Amniotic epithelial cell (primary cell): ENCODE results near the gene DLEC1.

Experiments
- DNase-seq: peaks from one replicate; pipeline ENCODE4 v3.0.0-alpha.2; 2010; ENCODE audit warnings: low read depth

DLEC1 gene

GRCh38 chr3:38000965-38001455 lies 38.0 kb upstream of the DLEC1 start:
- DNase-seq, result no peak

GRCh38 chr3:38001456-38002081 lies 37.4 kb upstream of the DLEC1 start:
- no peak for DNase-seq

GRCh38 chr3:38002291-38002876 lies 36.6 kb upstream of the DLEC1 start:
- DNase-seq, result no peak

DNA sequence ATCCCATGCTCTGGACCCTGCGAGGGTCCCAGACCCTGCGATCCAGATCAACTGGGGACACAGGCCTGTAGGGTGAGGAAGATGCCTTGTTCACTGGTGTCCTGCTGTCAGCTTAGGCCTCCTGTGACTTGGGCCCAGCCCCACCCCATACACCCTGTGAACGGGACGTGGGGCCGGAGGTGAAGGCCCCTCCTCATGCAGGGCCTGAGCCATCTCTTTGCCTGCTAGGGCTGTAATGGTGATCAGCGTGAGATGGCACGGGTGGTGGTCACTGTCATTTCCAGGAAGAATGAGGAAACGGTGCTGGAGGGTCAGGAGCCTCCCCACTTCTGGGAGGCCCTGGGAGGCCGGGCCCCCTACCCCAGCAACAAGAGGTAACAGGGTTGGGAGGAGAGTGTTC lies 36.1 kb upstream of the DLEC1 start:
- DNase-seq, result no peak

DNA sequence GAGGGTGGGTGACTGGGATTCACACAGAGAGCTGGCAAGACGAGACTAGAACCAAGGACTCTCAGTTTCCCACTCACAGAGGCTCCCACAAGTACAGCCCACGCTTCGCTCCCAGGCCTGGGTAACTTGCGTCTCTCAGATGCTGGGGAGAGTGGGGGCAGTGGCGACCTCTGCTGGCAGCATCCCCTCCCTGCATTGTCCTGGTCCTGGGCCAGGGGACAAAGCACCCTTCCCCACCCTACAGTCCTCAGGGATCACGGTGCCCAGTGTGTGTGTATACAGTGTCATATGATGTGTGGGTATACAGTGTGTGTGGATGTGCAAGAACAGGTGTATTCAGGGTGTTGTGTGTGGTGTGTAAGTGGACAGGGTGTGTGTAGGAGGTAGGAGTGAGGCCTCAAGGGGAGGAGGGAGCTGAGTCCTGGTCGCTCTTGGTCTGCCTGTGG lies 35.6 kb upstream of the DLEC1 start:
- DNase-seq, result peak; percentile 28

DNA sequence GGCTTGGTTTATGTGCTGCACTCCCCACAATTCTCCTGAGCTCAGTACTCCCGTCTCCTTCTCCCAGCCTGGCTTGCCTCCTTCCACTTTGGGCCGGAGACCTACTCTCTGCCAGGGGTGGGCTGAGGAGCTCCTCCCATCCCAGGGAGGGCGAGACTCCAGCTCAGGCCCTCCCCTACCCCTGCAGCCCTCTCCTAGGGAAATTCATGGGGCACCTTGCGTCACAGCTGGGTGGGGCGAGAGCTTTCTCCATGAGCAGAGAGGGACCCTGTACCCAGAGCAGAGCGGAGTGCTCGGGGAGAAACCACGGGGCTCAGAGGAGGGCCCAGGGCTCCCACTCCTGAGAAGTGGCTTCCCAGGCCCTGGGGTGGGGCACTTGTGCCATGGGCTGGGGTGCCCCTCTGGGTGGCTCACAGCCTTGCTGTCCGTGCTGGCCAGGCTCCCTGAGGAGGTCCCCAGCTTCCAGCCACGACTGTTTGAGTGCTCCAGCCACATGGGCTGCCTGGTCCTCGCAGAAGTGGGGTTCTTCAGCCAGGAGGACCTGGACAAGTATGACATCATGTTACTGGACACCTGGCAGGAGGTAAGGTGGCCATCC lies 35.1 kb upstream of the DLEC1 start:
- no peak for DNase-seq

GRCh38 chr3:38004415-38005075 lies 34.5 kb upstream of the DLEC1 start:
- DNase-seq, result peak; percentile 47

GRCh38 chr3:38005076-38006020 lies 33.7 kb upstream of the DLEC1 start:
- DNase-seq, result no peak

- no peak for DNase-seq
These were observed 33.0 kb upstream of the DLEC1 start for GRCh38 chr3:38006031-38006430.

- no peak for DNase-seq
These were observed 32.5 kb upstream of the DLEC1 start for GRCh38 chr3:38006445-38006995.

GRCh38 chr3:38007754-38008090 lies 31.3 kb upstream of the DLEC1 start:
- DNase-seq, result no peak

DNA sequence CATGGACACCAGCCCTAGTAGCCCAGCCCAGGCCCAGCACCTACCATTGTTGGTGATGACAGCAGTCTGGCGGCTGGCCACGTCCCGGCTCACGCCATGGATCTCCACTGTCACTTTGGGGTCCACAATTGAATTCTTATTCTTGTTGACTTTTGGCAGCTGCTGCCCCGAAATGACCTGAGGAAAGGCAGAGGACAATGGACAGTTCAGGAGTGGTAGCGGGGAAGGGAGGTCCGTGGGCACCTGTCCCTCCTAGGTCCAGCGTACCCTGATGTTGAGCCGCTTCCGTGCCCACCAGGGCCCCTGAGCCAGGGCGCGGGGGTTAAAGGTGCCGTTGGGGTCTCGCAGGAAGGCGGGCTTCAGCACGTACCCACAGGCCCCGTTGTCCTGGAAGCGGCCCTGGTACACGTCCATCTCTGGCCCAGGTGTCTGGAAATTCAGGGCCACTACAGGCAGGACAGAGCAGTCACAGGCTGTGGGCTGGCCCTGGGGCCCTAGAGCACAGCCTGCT lies 30.8 kb upstream of the DLEC1 start:
- DNase-seq, result no peak

- no peak for DNase-seq
These were observed 29.9 kb upstream of the DLEC1 start for GRCh38 chr3:38008971-38009580.

DNA sequence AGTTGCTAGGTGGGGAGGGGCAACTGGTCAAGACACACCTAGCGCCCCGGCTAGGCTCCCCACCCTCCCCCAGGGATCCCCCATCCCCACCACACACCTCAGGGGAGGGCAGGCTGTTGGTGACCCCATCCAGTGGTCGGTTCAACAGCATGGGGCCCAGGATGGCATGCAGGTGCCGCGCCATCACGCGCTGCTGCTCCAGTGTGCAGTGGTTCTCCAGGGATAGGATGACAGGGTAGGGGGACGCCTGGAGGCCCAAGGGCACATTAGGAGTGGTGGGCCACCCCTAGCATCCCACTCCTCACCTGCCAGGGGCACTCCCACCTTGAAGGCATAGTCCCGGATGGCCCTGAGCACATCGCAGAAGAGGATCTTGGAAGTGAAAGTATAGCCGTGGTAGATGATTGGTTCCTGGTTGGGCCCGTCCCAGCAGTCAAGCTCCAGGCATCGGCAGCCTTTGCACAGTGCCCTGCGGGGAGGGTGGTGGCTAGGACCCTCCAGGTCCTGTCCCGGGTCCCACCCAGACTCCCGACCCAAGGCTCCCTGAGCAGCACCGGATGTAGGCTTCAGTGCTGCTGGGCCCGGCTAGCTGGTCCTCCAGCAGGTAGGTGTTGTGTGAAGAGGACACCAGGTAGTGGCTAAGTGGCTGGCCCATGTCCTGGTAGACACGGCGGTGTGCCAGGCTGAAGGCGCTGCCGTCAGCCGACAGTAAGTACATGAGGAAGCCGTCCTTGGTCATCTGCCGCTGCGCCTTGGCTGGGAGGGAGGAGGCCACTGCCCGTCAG lies 29.0 kb upstream of the DLEC1 start:
- no peak for DNase-seq

- no peak for DNase-seq
These were observed 27.9 kb upstream of the DLEC1 start for GRCh38 chr3:38011111-38011510.

- no peak for DNase-seq
These were observed 23.5 kb upstream of the DLEC1 start for GRCh38 chr3:38015485-38015884.

DNA sequence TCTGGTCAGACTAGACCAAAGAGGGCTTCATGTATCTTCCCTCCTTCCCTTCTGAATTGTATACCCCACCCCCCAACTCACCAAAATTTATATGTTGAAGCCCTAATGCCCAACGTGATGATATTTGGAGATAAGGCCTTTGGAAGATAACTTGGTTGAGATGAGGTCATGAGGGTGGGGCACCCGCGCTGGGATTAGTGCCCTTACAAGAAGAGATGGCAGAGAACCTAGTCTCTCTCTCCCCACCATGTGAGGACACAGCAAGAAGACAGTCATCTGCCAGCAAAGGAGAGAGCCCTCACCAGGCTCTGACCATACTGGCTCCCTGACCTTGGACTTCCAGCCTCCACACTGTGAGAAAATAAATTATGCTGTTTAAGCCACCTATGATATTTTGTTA lies 23.0 kb upstream of the DLEC1 start:
- no peak for DNase-seq

DNA sequence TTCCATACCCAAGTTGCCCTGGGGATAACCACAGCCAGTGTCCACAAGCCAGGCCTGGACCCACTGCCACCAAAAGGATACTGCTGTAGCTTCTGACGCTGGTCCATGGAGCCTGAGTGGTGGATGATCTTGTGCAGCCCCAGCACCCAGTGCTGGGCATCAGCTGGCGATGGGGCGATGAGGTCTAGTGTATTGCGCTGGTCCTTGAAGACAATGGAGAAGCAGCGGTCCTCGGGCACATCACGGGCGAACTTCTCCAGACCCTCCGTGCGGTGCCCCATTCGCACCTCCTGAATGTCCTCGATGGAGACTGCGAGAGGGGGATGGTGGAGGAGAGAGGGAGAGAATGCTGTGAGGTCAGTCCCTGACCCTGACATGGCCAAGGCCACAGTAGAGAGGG lies 22.6 kb upstream of the DLEC1 start:
- no peak for DNase-seq

DNA sequence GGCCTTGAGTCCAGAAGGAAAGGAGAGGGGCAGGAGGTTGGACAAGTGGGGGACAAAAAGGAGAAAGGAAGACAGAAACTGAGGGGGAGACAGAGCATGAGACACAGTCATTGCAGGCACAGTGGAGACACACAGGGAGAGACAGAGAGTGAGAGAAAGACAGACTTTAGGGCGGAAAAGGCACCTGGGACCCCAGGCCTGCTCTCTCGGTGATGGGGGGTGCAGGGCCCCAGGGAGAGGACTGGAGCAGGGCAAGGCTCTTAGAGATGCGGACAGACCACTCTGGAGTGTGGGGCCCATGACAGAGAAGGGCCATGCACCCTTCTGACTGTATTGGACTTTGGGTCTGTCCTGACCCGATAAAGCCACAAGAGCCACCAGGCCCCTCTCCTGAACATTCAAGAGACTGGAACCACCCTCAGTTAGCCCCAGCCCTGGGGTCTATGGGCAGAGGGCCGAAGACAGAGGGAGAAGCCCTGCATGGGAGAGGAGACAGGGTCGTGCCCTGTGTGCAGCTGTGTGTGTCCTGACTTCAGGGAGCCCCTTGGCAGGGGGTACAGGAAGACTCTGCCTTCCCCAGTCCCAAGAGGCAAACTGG lies 22.1 kb upstream of the DLEC1 start:
- DNase-seq, result no peak
